Measurements from ENCODE around the gene RAPGEFL1.

GRCh38 chr17:40209404-40210093 lies 32.3 kb downstream of the RAPGEFL1 start:
- TF ChIP-seq NFRKB (IDR thresholded peaks at IDR 0.05) (no peak), HDGF (IDR thresholded peaks at IDR 0.05; ENCODE audit: borderline replicate concordance) (no peak), FOXK2 (IDR thresholded peaks at IDR 0.05) (no peak), SUZ12 (IDR thresholded peaks at IDR 0.05) (no peak), BHLHE40 (IDR thresholded peaks at IDR 0.05; ENCODE audit: borderline replicate concordance) (no peak), SP1 (IDR thresholded peaks at IDR 0.05) (no peak)

All from HEK293T (cell line).